ENCODE data around the gene PCDHGA6. TPM values are rescaled to one million over a fixed set of nuclear protein-coding genes. Genes with fewer than 3 reads are reported as not detected.
"Not testable (repeated sequence)": the region's sequence is repeated elsewhere in the genome, so short reads cannot be mapped to it uniquely, and the experiment has no call there.

The PCDHGA6 gene
- total RNA-seq, 2 donors from 2014 or later: 0.55 to 3.8 TPM

- WGBS, 2 experiments (ENCODE audit: insufficient coverage in 1 of 2, insufficient read length in 1 of 2): 87 to 90% methylated on average over 19 to 21 of the region's 21 CpGs
- Histone ChIP-seq H3K9me3 (ENCODE audit: control insufficient read depth, low read length) (no peaks in the 10 kb centered on the region), H3K27ac (ENCODE audit: low read depth, low read length) (no peak within 1 kb of the TSS), H3K4me1 (ENCODE audit: control insufficient read depth, insufficient read depth, low read length) (no peaks in the 10 kb centered on the region), H3K27me3 (ENCODE audit: control insufficient read depth, insufficient read depth, low read length, poor library complexity, severe bottlenecking) (no peaks in the 10 kb centered on the region), H3K4me3 (ENCODE audit: low read length) (no peak within 1 kb of the TSS), H3K9ac (ENCODE audit: extremely low read depth, low read length, poor library complexity, severe bottlenecking) (no peak within 1 kb of the TSS), H3K36me3 (ENCODE audit: control insufficient read depth, insufficient read depth, low read length) (no peaks in the 10 kb centered on the region)
- peaks cover 14% of the 10 kb centered on the region for H3K36me3 Mint-ChIP-seq (ENCODE audit: low read depth)
- peaks cover 13% of the 10 kb centered on the region for H3K27me3 Mint-ChIP-seq (ENCODE audit: insufficient read depth)
- H3K4me1 Mint-ChIP-seq: no peaks in the 10 kb centered on the region
- peak; percentile 69 for DNase-seq
- H3K4me3 Mint-ChIP-seq: peak within 1 kb of the TSS; percentile 45
- peak; percentile 75 for TF ChIP-seq CTCF (conservative IDR thresholded peaks at IDR 0.05)
- no peak within 1 kb of the TSS for H3K27ac Mint-ChIP-seq
- peaks cover 42% of the 10 kb centered on the region for H3K9me3 Mint-ChIP-seq
Measured at GRCh38 chr5:141330299-141331080, 43.2 kb upstream of the PCDHGA6 start, which contains the start of gene PCDHGA1. Gene PCDHGA1, plus strand, starts transcription at chr5:141330514.

DNA sequence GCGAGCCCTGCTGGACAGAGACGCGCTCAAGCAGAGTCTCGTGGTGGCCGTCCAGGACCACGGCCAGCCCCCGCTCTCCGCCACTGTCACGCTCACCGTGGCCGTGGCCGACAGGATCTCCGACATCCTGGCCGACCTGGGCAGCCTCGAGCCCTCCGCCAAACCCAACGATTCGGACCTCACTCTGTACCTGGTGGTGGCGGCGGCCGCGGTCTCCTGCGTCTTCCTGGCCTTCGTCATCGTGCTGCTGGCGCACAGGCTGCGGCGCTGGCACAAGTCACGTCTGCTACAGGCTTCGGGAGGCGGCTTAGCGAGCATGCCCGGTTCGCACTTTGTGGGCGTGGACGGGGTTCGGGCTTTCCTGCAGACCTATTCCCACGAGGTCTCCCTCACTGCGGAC lies 41.1 kb upstream of the PCDHGA6 start:
- H3K9me3 Mint-ChIP-seq: peaks cover 31% of the 10 kb centered on the region
- H3K36me3 ChIP-seq (ENCODE audit: control insufficient read depth, insufficient read depth, low read length); H3K4me3 Mint-ChIP-seq: not testable (repeated sequence)

GRCh38 chr5:141338538-141339306 lies 35.0 kb upstream of the PCDHGA6 start, which contains the start of gene PCDHGA2:
Gene PCDHGA2, plus strand, starts transcription at chr5:141338760.
- H3K4me1 Mint-ChIP-seq: no peaks in the 10 kb centered on the region
- Histone ChIP-seq H3K36me3 (ENCODE audit: control insufficient read depth, insufficient read depth, low read length) (no peaks in the 10 kb centered on the region), H3K4me3 (ENCODE audit: low read length) (no peak within 1 kb of the TSS), H3K27ac (ENCODE audit: low read depth, low read length) (no peak within 1 kb of the TSS), H3K9me3 (ENCODE audit: control insufficient read depth, low read length) (peaks cover under 1% of the 10 kb centered on the region), H3K9ac (ENCODE audit: extremely low read depth, low read length, poor library complexity, severe bottlenecking) (no peak within 1 kb of the TSS), H3K4me1 (ENCODE audit: control insufficient read depth, insufficient read depth, low read length) (no peaks in the 10 kb centered on the region), H3K27me3 (ENCODE audit: control insufficient read depth, insufficient read depth, low read length, poor library complexity, severe bottlenecking) (no peaks in the 10 kb centered on the region)
- H3K9me3 Mint-ChIP-seq: peaks cover 47% of the 10 kb centered on the region
- peak within 1 kb of the TSS; percentile 46 for H3K4me3 Mint-ChIP-seq
- H3K36me3 Mint-ChIP-seq (ENCODE audit: low read depth): peaks cover 8% of the 10 kb centered on the region
- peak; percentile 75 for DNase-seq
- 78 to 88% methylated on average over 19 to 27 of the region's 27 CpGs for WGBS, 2 experiments (ENCODE audit: insufficient coverage in 1 of 2, insufficient read length in 1 of 2)
- H3K27me3 Mint-ChIP-seq (ENCODE audit: insufficient read depth): peaks cover 19% of the 10 kb centered on the region
- H3K27ac Mint-ChIP-seq: peak within 1 kb of the TSS; percentile 55
- TF ChIP-seq CTCF (conservative IDR thresholded peaks at IDR 0.05): peak; percentile 78

More for the DNA sequence above, 41.1 kb upstream of the PCDHGA6 start:
- H3K27ac ChIP-seq (ENCODE audit: low read depth, low read length); H3K4me3 ChIP-seq (ENCODE audit: low read length); H3K9me3 ChIP-seq (ENCODE audit: control insufficient read depth, low read length); H3K27me3 ChIP-seq (ENCODE audit: control insufficient read depth, insufficient read depth, low read length, poor library complexity, severe bottlenecking); H3K9ac ChIP-seq (ENCODE audit: extremely low read depth, low read length, poor library complexity, severe bottlenecking); H3K4me1 ChIP-seq (ENCODE audit: control insufficient read depth, insufficient read depth, low read length); H3K27ac Mint-ChIP-seq; DNase-seq; H3K4me1 Mint-ChIP-seq: not testable (repeated sequence)
- H3K36me3 Mint-ChIP-seq (ENCODE audit: low read depth): peaks cover 13% of the 10 kb centered on the region
- peaks cover 13% of the 10 kb centered on the region for H3K27me3 Mint-ChIP-seq (ENCODE audit: insufficient read depth)
- 91 to 97% methylated on average over 18 to 39 of the region's 39 CpGs for whole genome bisulfite sequencing, 2 experiments (ENCODE audit: insufficient coverage in 1 of 2, insufficient read length in 1 of 2)

DNA sequence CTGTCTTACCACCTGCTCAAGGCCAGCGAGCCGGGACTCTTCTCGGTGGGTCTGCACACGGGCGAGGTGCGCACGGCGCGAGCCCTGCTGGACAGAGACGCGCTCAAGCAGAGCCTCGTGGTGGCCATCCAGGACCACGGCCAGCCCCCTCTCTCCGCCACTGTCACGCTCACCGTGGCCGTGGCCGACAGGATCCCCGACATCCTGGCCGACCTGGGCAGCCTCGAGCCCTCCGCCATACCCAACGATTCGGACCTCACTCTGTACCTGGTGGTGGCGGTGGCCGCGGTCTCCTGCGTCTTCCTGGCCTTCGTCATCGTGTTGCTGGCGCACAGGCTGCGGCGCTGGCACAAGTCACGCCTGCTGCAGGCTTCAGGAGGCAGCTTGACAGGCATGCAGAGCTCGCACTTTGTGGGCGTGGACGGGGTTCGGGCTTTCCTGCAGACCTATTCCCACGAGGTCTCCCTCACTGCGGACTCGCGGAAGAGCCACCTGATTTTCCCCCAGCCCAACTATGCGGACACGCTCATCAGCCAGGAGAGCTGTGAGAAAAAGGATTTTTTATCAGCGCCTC lies 32.8 kb upstream of the PCDHGA6 start:
- H3K27ac Mint-ChIP-seq; H3K4me1 ChIP-seq (ENCODE audit: control insufficient read depth, insufficient read depth, low read length); H3K4me3 ChIP-seq (ENCODE audit: low read length); H3K4me1 Mint-ChIP-seq; H3K27ac ChIP-seq (ENCODE audit: low read depth, low read length); DNase-seq; H3K36me3 ChIP-seq (ENCODE audit: control insufficient read depth, insufficient read depth, low read length); H3K4me3 Mint-ChIP-seq; H3K27me3 ChIP-seq (ENCODE audit: control insufficient read depth, insufficient read depth, low read length, poor library complexity, severe bottlenecking); H3K9ac ChIP-seq (ENCODE audit: extremely low read depth, low read length, poor library complexity, severe bottlenecking): not testable (repeated sequence)
- peaks cover 14% of the 10 kb centered on the region for H3K36me3 Mint-ChIP-seq (ENCODE audit: low read depth)
- WGBS, 2 experiments (ENCODE audit: insufficient coverage in 1 of 2, insufficient read length in 1 of 2): 94 to 97% methylated on average over 20 to 43 of the region's 45 CpGs
- H3K9me3 Mint-ChIP-seq: peaks cover 64% of the 10 kb centered on the region
- H3K9me3 ChIP-seq (ENCODE audit: control insufficient read depth, low read length): peaks cover 19% of the 10 kb centered on the region
- H3K27me3 Mint-ChIP-seq (ENCODE audit: insufficient read depth): peaks cover 22% of the 10 kb centered on the region
